AG04450 (cell line): ENCODE measurements around the gene SAMD4B. TPM values are rescaled to one million over a fixed set of nuclear protein-coding genes. Genes with fewer than 3 reads are reported as not detected.
A peak's percentile ranks its signal among the peaks of the same experiment; 100 is the strongest.

Source experiments
- CTCF ChIA-PET: fragments of 300-600, 350-600 bp; formaldehyde crosslinking; extraction: SDS; loops from one replicate; lab custom pipeline; 2022; ENCODE audit warnings: antibody characterized with exemption, inconsistent platforms; lab: Charles Lee
- POLR2A ChIA-PET: fragments of 350-600 bp; formaldehyde crosslinking; extraction: SDS; loops from one replicate; lab custom pipeline; 2021; ENCODE audit warnings: antibody characterized with exemption, inconsistent platforms; lab: Yijun Ruan, JAX
- DNase-seq: peaks from one replicate; pipeline ENCODE4 v3.0.0-alpha.2; 2011; ENCODE audit warnings: low read depth, low spot score
- H3K27ac ChIP-seq: one replicate; pipeline ENCODE4 v1.5.1; 2012; ENCODE audit warnings: low read depth, low read length, control low read depth
- H3K27me3 ChIP-seq: one replicate; pipeline ENCODE4 v1.6.0; 2012; ENCODE audit warnings: low read length; ENCODE audit not compliant: control insufficient read depth, insufficient read depth
- H3K4me3 ChIP-seq: 2 replicates; pipeline ENCODE4 v1.5.1; 2011; ENCODE audit warnings: mild to moderate bottlenecking, low read depth, low read length, control low read depth
- H3K9me3 ChIP-seq: 2 replicates; pipeline ENCODE4 v1.5.1; 2012; ENCODE audit warnings: low read length; ENCODE audit not compliant: control insufficient read depth, insufficient read depth
- CTCF ChIP-seq: IDR thresholded peaks from 2 replicates; pipeline ENCODE4 v1.5.1; 2011; ENCODE audit warnings: low read depth, low read length, control low read depth, inconsistent platforms
- polyA plus RNA-seq: library from polyadenylated mRNA; depleted of rRNA; stranded (reverse); fragments of >200 nt; gene quantifications from 2 replicates; pipeline ENCODE4 v1.2.3, GENCODE V29; 2011

Gene SAMD4B
- polyA plus RNA-seq, 1 experiment, result 33.4 TPM

DNA sequence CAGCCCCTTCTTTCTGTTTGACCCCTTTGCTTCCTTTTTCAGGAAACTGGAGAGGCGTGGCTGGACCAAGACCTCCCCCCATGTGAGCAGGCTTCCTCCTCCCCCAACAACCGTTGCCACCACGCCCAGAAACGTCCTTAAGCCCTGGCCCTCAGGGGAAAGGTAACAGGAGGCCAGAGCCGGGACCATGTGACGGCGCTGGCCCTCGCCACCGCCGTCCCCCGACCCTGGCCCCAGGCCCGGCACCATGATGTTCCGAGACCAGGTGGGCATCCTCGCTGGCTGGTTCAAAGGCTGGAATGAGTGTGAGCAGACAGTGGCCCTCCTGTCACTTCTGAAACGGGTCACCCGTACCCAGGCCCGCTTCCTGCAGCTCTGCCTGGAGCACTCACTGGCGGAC lies 14.4 kb downstream of the SAMD4B start:
- CTCF ChIA-PET, result interaction anchor here (1.0 kb wide), 1 partner anchor 14 kb away, joined by 4 read pairs; the partner anchor contains the start of gene SAMD4B

GRCh38 chr19:39359026-39359425 lies 16.8 kb downstream of the SAMD4B start:
- POLR2A ChIA-PET, result no interaction called here
- CTCF ChIA-PET, result no interaction called here
- DNase-seq, result no peak
- no peak overlapping the region for H3K27ac ChIP-seq
- H3K27me3 ChIP-seq, result no peaks in the 10 kb centered on the region
- no peaks in the 10 kb centered on the region; the same call in 1 of the 2 replicates for H3K9me3 ChIP-seq
- no peak overlapping the region for H3K4me3 ChIP-seq
- TF ChIP-seq CTCF, result no peak

More for the DNA sequence above, 14.4 kb downstream of the SAMD4B start:
- Histone ChIP-seq H3K27ac (no peak overlapping the region), H3K9me3 (no peaks in the 10 kb centered on the region; the same call in 1 of the 2 replicates), H3K27me3 (no peaks in the 10 kb centered on the region), H3K4me3 (no peak overlapping the region)
- POLR2A ChIA-PET, result no interaction called here
- no peak for DNase-seq
- no peak for TF ChIP-seq CTCF

- CTCF ChIA-PET, result no interaction called here
Observed at GRCh38 chr19:39360599-39360998, 18.4 kb downstream of the SAMD4B start.

DNA sequence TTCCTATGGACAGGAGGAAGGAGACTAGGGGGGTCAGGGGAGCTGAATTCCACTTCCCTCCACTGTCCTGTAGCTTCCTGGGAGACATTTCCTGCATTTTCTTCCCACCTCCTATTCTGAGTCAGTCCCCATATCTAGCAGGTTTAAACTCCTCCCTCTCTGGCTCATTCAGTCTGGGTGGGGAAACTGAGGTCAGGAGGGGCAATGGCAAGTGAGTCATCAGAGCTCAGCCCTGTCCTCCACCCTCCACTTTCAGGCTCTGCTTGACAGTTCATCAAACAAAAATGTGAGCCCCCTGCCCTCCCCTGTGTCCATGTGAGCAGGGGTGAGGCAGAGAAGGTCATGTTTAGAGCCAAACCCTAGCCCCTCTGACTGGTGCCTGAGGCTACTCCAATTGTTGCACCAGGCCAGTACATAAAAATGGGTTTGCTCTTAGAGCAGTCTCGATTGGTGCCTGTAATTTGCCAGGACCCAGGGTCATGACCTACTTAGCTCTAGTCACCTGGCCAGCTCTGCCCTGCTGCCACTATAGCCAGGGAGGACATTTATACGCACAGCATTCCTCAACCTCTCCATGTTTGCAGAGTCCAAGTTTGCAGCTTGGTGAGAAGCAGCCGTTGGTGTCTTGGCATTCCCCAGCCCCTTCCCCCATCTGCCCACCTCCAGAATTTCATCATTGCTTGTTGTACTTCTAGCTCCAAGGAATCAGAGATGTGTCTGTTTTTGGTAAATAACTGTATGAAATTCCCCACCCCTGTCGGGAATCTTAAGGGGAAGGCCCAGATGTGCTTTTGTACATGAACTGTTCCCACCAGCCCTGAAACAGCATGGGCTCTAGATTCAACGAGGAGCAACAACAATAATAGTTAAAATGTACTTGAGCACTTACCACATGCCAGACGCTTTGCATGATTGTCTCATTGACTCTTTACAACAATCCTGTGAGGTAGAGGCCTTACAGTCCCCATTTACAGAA lies 20.7 kb downstream of the SAMD4B start:
- no peak for DNase-seq
- Histone ChIP-seq H3K9me3 (no peaks in the 10 kb centered on the region), H3K27me3 (no peaks in the 10 kb centered on the region), H3K4me3 (no peak overlapping the region), H3K27ac (peak overlapping the region; percentile 86)
- no peak for TF ChIP-seq CTCF
- CTCF ChIA-PET, result interaction anchor here (0.9 to 1.7 kb wide), 2 partner anchors 21 to 35 kb away, joined by 3 to 12 read pairs; partner anchors contain the start of gene SAMD4B
- POLR2A ChIA-PET, result interaction anchor here (0.6 kb wide), 1 partner anchor 76 kb away, joined by 4 read pairs; no protein-coding TSS in a partner anchor

More at GRCh38 chr19:39360599-39360998, 18.4 kb downstream of the SAMD4B start:
- no peak for TF ChIP-seq CTCF
- DNase-seq, result no peak
- POLR2A ChIA-PET, result no interaction called here
- Histone ChIP-seq H3K4me3 (no peak overlapping the region), H3K27me3 (no peaks in the 10 kb centered on the region), H3K27ac (no peak overlapping the region), H3K9me3 (no peaks in the 10 kb centered on the region; the same call in 1 of the 2 replicates)
